Stimulated activated CD4-positive, alpha-beta T cell treated with anti-CD3 and anti-CD28 coated beads, Interleukin-2, amount 100 ng/mL, for 24 hours (primary cell): ENCODE measurements around the gene BAIAP2.
A peak's percentile ranks its signal among the peaks of the same experiment; 100 is the strongest.
"Not testable (repeated sequence)": the region's sequence is repeated elsewhere in the genome, so short reads cannot be mapped to it uniquely, and the experiment has no call there.

Experiments used
- DNase-seq, 2 donors: peaks; one replicate each; pipeline ENCODE4 v3.0.0-alpha.2; 2020

The BAIAP2 gene

DNA sequence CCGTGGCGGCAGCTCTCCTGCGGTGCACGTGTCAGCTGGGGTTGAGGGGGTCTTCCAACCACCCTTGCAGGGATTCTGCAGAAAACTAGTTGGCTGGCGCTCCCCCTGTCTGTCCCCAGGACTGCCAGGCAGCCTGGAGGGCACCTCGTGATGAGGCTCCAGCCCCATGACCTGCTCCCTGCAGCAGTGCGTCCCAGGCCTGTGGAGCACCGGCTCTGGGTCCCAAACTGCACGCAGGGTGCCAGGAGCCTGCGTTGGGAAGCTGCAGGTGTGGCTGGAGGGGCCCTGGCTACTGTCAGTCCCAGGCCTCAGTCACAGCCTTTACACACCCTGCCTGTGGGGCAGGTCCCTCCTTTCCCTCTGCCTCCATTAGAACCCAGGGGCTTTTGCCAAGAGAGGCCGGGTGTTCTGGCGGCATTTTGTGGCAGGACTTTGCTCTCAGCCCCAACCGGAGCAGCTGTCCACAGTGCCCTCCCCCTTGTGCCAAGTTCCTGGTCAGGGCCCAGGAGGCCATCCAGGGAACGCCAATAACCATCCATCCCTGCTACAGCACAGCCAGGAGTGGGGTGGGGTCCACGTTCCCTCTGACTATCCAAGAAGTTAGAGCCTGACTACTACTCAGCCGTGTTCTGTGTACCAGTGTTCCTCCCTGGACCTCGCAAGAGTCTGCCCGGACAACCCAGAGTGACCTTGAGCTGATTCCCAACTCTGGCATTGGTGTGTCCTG, 34.2 kb upstream of the BAIAP2 start:
- DNase-seq, result no peak

DNA sequence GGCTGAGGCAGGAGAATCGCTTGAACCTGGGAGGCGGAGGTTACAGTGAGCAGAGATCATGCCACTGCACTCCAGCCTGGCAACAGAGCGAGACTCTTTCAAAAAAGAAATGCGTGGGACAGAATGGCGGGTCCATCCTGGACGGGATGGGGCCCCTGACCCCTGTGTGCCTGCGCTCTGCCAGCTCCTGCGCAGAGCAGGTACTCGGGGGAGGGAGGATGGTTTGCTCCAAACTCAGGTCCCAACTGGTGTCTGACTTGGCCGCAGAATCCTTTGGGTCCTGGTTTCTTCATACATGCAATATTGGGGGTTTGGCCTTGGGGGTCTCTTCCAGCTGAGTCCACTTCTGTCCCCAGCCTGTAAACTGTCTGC, 33.0 kb upstream of the BAIAP2 start:
- no peak for DNase-seq

DNA sequence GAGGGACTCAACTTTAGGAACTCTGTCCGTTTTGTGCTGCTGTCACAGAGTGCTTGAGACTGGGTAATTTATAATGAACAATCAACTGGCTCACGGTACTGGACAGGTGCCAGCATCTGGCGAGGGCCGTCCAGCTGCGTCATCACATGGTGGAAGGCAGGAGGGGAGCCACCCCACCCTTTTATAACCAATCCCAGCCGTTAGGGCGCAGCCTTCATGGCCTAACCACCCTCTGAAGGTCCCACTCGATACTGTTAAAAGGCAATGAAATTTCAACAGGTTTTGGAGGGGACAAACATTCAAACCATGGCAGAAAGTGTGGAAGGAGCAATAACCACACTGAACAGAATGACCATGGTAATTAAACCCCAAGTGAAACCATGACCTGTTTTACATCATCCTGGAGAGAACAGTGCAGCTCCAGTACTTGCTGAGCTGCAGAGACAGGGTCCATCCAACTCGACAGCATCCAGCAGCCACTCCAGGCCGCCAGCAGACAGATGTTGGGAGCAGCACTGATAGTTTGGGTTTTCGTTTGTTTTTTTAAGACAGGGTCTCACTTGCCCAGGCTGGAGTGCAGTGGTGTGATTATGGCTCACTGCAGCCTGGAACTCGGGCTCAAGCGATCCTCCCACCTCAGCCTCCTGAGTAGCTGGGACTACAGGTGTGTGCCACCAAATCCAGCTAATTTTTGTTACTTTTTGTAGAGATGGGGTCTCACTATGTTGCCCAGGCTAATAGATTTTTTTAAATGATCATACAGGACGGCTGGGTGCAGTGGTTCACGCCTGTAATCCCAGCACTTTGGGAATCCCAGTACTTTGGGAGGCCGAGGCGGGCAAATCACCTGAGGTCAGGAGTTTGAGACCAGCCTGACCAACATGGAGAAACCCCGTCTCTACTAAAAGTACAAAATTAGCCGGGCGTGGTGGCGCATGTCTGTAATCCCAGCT, 32.3 kb upstream of the BAIAP2 start:
- DNase-seq, result no peak

DNA sequence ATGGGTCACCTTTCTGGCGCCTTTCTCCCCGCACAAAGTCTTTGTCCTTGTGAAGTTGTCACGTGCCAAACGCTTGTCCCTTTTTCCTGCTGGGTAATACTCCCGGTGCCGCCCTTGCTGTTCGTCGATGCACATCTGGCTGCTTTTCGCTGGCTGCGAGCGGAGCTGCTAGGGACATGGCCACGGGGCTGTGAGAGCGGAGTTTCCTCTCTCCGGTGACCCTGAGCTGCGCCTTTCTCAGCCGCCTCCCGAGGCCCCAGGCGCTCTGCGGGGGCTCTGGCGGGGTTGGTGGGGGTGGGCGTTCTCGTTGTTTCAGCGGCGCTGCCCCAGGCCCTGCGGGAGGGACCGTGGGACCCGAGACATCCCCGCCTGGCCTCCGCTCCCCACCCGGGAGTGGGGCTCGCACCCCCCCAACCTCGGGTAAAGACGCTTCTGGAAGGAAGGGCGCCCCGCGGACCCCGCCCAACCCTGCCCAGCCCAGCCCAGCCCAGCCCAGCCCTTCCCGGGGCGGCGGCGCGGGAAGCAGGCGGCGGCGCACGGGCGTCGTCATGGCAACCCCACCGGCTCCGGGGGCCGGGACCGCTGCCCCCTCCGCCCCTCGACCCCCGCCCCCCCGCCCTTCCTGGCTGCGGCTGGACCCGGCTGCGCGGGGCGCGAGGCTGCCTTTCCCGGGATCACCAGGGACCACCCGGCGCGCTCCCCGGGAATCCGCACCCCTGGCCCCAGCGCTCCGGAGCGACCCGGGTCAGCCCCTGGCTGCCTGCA, 31.1 kb upstream of the BAIAP2 start:
- DNase-seq, result peak in 1 of 2 donors; percentile 24

DNA sequence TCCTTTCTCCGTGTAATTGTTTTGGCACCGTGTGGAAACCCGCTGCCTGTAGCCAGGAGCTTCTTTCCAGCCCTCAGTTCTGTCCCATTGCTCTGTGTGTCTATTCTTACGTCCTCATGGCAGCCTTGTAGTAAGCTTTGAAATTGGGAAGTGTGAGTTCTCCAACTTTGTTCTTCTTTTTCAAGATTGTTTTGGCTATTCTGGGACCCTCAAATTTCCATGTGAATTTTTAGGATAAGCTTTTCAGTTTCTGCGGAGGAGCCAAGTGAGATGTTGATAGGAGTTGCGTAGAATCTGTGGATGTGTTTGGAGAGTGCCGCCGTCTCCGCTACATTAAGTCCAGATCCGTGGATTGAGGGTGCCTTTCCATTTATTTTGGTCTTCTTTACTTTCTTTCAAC, 28.1 kb upstream of the BAIAP2 start:
- DNase-seq, result no peak

DNA sequence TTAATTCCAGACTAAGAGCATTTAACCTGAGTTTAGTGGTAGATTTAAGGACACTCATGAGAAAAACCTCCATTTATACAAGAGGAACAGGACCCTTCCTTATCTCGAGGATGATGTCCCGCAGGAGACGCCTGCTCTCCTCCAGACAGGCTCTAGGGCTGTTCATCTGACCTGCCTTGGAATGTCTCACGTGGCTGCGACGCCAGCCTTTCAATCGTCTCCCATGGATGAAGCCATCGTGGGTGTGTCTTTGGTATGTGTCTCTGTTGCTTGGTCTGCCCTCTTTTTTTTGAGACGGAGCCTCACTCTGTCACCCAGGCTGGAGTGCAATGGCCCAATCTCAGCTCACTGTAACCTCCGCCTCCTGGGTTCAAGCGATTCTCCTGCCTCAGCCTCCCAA, 26.8 kb upstream of the BAIAP2 start:
- DNase-seq, result no peak

DNA sequence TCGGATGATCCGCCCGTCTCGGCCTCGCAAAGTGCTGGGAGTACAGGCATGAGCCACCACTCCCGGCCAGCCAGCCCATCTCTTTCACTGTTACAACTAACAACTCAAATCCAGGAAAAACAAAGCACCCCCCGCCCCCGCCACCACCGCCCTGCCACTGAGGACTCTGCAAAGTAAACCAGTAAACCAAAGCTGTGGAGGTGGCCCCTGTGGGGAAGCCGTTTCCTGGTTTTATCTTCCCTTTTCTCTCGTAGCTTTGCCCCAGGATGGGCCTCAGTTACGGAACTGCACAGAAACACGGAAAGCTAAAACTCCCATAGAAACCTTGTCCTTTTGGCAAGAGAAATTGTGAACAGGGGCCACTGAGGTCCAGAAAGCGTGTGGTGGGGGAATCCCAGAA, 25.8 kb upstream of the BAIAP2 start:
- DNase-seq, result no peak

DNA sequence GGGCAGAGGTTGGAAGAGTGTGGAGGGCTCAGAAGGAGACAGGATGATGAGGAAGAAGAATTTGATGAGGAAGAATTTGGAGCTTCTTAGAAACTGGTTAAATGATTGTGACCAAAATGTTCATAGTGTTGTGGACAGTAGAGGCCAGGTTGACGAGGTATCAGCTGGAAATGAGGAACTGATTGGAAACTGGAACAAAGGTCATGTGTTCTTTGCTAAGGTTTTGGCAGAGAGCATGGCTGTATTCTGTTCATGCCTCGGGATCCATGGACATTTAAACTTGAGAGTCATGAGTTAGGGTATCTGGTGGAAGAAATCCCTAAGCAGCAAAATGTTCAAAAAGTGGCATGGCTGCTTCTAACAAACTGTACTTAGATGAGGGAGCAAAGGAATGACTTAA, 24.0 kb upstream of the BAIAP2 start:
- DNase-seq, result no peak

DNA sequence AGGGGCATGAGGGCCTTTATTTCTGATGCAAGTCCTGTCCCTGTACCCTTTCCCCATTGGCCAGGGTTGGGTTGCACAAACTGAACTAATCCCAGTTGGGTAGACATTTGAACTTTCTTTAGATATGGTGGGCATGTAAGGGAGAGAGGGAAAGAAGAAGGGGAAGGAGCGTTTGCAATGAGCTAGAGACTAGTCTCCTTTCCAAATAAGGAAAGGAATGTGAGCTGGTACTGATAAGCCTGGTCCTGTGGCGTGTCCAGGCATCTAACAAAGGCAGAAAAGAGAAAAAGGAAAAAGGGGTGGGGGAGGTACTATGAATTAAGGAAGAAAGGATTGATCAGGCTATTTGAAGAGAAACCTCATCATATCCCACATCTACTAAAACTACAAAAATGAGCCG, 23.0 kb upstream of the BAIAP2 start:
- DNase-seq, result no peak

DNA sequence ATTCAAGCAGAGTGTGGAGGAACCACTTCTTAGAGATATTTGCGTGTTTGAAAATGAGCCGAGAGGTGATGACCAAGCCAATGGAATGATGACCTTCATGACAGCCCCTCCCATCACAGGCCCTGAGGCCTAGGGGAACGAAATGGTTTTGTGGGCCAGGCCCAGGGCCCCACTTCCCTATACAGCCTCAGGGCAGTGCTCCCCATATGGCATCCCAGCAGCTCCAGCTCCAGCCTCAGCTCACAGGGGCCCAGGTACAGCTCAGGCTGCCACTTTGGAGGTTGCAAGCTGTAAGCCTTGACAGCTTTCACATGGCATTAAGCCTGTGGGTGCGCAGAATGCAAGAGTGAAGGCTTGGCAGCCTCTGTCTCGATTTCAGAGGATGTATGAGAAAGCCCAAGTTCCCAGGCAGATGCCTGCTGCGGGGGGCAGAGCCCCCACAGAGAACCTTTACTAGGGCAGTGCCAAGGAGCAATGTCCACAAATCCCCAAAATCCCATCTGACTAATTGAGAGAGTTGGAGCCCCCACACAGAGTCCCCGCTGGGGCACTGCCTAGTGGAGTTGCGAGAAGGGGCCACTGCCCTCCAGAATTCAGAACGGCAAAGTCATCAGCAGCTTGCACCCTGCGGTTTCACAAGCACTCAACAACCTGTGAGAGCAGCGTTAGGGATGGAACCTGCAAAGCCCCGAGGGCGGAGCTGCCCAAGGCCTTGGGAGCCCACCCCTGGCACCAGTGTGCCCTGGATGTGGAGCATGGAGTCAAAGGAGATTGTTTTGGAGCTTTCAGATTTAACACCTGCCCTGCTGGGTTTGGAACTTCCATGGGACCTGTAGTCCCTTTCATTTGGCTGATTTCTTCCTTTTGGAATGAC, 22.1 kb upstream of the BAIAP2 start:
- DNase-seq, result no peak

DNA sequence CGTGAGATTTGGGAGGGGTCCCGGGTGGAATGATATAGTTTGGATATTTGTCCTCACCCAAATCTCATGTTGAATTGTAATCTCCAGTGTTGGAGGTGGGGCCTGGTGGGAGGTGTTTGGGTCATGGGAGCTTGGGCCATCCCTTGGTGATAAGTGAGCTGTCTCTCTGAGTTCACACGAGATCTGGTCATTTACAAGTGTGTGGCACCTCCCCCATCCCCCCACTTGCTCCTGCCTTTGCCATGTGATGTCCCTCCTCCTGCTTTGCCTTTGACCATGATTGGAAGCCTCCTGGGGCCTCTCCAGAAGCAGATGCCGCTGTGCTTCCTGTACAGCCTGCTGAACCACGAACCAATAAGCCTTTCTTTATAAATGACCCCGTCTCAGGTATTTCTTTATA, 21.3 kb upstream of the BAIAP2 start:
- DNase-seq, result no peak

DNA sequence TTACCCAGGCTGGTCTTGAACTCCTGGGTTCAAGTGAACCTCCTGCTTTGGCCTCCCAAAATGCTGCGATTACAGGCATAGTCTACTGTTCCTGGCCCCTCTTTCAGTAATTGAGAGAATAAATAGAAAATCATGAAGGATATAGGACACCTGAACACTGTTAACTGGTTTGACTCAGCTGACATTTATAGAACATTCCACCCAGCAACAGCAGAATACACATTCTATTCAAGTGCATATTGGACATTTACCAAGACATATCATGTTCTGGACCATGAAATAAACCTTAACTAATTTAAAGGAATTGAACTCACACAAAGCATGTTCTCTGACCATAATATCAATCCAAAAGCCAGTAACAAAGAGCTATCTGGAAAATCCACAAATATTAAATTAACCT, 19.8 kb upstream of the BAIAP2 start:
- no peak for DNase-seq

DNA sequence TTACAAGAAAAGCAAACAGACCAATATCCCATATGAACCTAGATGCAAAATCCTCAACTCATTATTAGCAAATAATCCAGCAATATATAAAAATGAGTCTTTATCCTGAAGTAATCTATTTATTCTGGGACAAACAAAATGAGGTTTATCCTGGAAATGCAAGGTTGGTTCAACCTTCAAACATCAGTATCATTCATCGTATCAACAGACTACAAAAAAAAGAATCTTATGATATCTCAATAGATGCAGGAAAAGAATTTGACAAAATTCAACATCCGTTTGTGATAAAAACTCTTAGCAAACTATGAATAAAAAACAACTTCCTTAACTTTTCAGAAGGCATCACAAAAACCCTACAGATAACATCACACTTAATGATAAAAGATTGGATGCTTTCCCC, 18.4 kb upstream of the BAIAP2 start:
- no peak for DNase-seq

DNA sequence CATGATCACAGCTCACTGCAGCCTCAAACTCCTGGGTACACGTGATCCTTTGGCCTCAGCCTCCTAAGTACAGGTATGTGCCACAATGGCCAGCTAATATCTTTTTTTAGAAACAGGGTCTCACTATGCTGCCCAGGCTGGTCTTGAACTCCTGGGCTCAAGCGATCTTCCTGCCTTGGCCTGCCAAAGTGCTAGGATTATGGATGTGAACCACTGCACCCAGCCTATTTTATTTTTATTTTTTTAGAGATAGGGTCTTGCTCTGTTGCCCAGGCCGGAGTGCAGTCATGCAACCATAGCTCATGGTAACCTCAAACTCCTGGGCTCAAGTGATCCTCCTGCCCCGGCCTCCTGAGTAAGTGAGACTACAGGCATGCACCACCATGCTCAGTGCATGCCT, 17.6 kb upstream of the BAIAP2 start:
- not testable (repeated sequence) for DNase-seq

DNA sequence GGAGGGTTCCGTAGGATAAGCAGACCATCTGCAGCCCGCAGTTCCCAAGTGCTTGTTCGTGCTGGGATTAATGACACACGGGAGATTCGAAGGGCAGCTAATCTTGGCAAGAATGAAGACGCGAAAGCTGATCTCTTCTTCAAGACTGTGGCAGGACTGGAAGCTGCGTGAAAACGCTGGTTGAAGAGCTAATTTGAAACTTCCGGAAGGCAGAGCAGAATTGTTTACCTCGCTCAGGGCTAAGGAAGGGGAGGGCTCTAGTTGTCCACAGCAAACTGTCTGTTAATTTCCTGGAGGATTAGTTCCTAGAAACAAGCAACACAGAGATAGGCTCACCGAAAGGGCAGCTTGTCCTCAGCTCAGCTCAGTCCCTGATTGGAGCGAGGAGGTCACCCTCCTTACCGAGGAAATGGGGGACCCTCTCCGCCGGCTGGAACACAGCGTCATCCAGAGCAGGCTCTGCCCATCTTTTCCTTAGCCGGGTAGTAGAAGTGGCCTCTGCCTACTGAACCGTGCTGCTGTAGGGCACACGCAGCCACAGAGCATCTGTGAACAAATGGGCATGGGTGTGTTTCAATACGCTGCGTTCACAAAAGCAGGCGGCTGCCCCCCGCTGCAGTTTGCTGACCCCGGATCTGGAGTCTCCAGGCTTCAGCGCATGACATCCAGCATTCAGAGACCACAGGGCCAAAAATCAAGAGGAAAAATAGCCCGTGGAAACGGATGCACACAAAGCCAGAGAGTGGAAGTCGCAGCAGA, 16.7 kb upstream of the BAIAP2 start:
- peak in 1 of 2 donors; percentile 34 for DNase-seq

DNA sequence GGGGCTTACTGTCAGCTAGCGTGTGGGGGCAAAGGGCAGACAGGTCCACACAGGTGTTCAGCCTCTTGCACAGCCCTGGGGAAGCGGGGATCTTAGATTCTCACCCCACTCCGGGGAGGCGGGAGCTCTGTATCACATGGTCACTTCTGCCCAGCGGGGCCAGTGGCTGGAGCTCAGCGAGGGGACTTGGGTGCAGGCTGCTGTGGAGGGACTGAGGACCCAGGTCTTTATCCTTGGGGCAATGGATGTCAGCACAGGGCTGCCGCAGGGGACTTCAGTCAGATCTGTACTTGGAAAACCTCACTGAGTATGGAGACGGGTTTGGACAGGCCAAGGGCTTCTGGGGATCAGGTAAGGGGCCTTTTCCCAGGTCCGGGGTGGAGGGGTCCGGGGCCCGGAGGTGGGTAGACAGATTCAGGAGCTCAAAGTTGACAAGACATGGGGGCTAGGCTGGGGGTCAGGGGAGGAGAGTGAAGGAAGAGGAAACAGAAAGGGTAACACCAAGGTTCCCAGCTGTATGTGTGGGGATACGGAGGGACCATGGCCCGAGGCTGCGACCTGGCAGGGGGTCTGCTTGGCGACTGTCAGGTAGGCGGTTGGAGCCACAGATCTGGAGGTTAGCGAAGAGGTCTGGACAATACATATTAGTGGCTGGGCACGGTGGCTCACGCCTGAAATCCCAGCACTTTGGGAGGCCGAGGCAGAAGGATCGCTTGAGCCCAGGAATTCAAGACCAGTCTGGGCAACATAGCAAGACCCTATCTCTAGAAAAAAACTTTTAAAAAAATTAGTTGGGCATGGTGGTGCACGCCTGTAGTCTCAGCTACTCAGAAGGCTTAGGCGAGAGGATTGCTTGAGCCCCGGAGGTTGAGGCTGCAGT, 15.1 kb upstream of the BAIAP2 start:
- DNase-seq, result no peak

DNA sequence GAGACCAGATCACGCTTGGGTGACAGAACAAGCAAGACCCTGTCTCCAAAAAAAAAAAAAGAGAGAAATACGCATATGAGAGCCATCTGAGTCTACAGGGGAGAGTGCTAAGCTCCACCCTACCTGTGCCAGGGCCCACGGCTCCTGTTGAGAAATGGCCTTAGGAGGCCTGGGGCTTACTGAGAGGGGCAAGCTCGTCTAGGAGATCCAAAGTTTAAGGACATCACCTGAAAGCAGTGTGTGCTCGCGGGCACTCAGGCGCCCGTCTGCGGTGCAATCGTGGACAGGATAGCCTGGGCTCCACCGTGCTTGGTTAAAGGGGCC, 14.5 kb upstream of the BAIAP2 start:
- no peak for DNase-seq

DNA sequence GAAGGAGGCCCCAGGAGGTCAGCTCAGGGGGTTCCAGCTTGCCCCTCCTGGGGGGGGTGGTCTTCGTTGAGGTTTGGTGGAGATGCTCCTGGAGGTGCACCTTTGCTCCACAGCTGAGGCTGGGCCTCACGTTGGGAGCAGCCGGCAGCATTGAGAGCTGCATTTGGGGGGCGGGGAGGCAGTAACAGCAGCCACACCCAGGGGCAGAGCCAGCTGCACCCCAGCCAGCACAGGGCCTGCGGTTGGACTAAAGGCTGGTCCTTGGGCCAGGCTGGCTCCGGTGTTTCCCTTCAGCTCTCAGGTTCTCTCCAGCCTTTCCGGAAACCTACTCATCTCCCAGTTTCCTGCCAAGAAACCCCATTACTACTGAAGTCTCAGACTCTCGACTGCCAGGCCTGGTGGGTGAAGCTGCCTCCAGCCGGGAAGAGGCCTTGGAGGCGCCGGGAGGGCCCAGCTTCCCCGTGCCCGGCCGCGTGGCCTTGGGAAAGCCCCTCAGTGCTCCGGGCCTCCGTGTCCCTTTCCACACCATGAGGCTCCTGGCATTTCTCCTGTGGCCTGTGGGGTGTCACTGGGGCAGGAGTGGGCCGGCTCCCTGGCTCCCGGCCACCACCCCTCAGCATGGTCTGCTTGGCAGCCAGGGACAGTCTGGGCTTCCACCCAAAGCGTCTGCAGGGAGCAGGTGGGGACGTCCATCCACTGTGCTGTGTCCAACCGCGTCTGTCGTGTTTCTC, 14.0 kb upstream of the BAIAP2 start:
- no peak for DNase-seq

DNA sequence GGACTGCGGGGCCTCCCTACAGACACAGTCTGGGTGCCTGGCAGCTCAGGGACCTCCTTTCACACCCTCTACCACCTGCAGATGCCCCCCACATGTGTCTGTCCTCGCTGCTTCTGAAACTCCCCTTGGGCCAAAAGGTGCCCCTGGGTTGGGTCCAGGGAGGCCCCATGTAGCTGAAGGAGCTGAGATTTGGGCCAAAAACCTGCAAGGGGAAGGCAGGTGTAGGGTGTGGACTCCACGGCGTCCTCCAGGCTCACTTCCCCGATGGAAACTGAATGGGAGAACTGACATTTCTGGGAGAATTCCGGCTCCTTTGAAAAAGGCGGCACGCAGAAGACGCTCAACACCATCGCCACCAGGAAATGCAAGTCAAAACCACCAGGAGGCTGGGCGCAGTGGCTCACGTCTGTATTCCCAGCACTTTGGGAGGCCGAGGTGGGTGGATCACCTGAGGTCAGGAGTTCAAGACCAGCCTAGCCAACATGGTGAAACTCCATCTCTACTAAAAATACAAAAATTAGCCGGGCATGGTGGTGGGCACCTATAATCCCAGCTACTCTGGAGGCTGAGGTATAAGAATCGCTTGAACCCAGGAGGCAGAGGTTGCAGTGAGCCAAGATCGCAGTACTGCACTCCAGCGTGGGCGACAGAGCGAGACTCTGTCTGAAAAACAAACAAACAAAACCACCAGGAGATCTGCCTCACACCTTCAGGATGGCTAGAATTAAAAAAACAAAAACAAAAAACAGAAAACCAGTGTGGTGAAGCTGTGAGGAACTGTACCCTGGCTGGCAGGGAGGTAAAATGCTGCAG, 13.2 kb upstream of the BAIAP2 start:
- DNase-seq, result no peak
